Testis (tissue), 3 donors: ENCODE measurements around the gene GPR137. TPM values are rescaled to one million over a fixed set of nuclear protein-coding genes. Genes with fewer than 3 reads are reported as not detected.

Experiments
- DNase-seq: peaks from one replicate; pipeline ENCODE4 v3.0.0-alpha.2; 2019
- H3K27ac ChIP-seq, 2 donors: fragments of 200-600 bp; sonication (generic); one replicate each; pipeline ENCODE4 v1.5.1; 2019
- H3K27me3 ChIP-seq: fragments of 200-600 bp; sonication (generic); one replicate; pipeline ENCODE4 v1.5.1; 2019
- H3K36me3 ChIP-seq: fragments of 200-600 bp; sonication (generic); one replicate; pipeline ENCODE4 v1.5.1; 2017; ENCODE audit warnings: low read depth; ENCODE audit errors: missing control alignments
- H3K4me1 ChIP-seq: fragments of 200-600 bp; sonication (generic); one replicate; pipeline ENCODE4 v1.5.1; 2019
- H3K4me3 ChIP-seq, 2 donors: fragments of 200-600 bp; sonication (generic); one replicate each; pipeline ENCODE4 v1.5.1; 2017 to 2019
- H3K9me3 ChIP-seq: fragments of 200-600 bp; sonication (generic); one replicate; pipeline ENCODE4 v1.5.1; 2017
- POLR2A ChIP-seq: fragments of 450-650 bp; IDR thresholded peaks from one replicate; pipeline ENCODE4 v1.6.1; 2017; ENCODE audit warnings: antibody characterized with exemption, mild to moderate bottlenecking, moderate library complexity
- WGBS, 2 donors: methylation state at CpG; one replicate each; pipeline ENCODE4 v1.1.5; 2018; 5-methylcytosine and 5-hydroxymethylcytosine counted together
- intact Hi-C: fragments of 100-400 bp; cut with DNase I; formaldehyde crosslinking; loops from one replicate; pipeline ENCODE4 v1.15.1; 2023; ENCODE audit warnings: low total_unique reads
- polyA plus RNA-seq: library from polyadenylated mRNA; stranded (reverse); fragments of 350-450 nt; fragmentation: Illumina TruSeq; extraction: RNeasy Lipid Tissue Mini Kit (QIAGEN cat#74804); gene quantifications from one replicate; pipeline ENCODE4 v1.2.3, GENCODE V29; 2014; ENCODE audit warnings: low read depth, low replicate concordance; ENCODE audit not compliant: insufficient read depth
- total RNA-seq, 2 donors: library from RNA; depleted of rRNA; stranded (reverse); fragments of >200 nt; gene quantifications; one replicate each; pipeline ENCODE4 v1.2.3, GENCODE V29; 2016
- TF ChIP-seq, protein P1 (sequence below), 3 experiments: fragments of 450-650 bp in 2 of 3; fragments of 200-600 bp in 1 of 3; sonication (generic) in 1 of 3; IDR thresholded peaks; one replicate each; pipeline ENCODE4 v1.5.1; 2016 to 2019; ENCODE audit warnings: antibody characterized with exemption in 3 of 3, mild to moderate bottlenecking in 2 of 3, moderate library complexity in 1 of 3

GPR137 gene
- total and polyA plus RNA-seq, 3 donors from 2014 or later: 204 to 390 (median 230) TPM

DNA sequence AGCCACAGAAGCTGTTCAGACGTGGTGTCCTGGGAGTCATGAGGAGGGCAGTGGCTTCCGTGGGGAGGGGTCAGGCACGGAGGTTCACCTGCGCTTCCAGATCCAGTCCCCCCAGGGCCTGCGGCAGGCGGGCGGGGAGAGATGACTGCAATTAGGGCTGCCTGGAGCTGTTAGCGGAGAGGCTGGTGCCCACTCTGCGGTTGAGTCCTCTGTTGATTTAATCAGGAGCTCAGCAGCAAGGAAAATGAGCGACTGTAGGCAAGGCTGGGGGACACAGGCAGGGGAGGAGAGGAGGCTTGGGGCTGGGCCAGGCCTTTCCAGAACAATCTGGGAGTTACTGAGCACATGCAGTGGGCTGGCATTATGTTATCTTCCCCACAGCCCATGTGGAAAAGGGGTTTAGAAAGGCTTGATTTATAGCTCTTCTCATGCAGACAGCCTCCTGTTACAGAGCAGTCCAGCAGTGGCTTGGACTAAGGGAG, 21.2 kb upstream of the GPR137 start:
- WGBS, 2 donors: 74 to 90% methylated on average over 9 to 10 of the region's 10 CpGs
- Histone ChIP-seq H3K27ac (peak overlapping the region in 1 of 2 donors; percentile 26), H3K9me3 (no peaks in the 10 kb centered on the region), H3K36me3 (no peaks in the 10 kb centered on the region), H3K4me3 (no peak overlapping the region), H3K4me1 (peaks cover 30% of the 10 kb centered on the region), H3K27me3 (no peaks in the 10 kb centered on the region)
- peak; percentile 33 for DNase-seq
- TF ChIP-seq POLR2A: no peak
- TF ChIP-seq, protein P1, sequence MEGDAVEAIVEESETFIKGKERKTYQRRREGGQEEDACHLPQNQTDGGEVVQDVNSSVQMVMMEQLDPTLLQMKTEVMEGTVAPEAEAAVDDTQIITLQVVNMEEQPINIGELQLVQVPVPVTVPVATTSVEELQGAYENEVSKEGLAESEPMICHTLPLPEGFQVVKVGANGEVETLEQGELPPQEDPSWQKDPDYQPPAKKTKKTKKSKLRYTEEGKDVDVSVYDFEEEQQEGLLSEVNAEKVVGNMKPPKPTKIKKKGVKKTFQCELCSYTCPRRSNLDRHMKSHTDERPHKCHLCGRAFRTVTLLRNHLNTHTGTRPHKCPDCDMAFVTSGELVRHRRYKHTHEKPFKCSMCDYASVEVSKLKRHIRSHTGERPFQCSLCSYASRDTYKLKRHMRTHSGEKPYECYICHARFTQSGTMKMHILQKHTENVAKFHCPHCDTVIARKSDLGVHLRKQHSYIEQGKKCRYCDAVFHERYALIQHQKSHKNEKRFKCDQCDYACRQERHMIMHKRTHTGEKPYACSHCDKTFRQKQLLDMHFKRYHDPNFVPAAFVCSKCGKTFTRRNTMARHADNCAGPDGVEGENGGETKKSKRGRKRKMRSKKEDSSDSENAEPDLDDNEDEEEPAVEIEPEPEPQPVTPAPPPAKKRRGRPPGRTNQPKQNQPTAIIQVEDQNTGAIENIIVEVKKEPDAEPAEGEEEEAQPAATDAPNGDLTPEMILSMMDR (IDR thresholded peaks at IDR 0.05): no peak
- intact Hi-C loops: no loop called here

DNA sequence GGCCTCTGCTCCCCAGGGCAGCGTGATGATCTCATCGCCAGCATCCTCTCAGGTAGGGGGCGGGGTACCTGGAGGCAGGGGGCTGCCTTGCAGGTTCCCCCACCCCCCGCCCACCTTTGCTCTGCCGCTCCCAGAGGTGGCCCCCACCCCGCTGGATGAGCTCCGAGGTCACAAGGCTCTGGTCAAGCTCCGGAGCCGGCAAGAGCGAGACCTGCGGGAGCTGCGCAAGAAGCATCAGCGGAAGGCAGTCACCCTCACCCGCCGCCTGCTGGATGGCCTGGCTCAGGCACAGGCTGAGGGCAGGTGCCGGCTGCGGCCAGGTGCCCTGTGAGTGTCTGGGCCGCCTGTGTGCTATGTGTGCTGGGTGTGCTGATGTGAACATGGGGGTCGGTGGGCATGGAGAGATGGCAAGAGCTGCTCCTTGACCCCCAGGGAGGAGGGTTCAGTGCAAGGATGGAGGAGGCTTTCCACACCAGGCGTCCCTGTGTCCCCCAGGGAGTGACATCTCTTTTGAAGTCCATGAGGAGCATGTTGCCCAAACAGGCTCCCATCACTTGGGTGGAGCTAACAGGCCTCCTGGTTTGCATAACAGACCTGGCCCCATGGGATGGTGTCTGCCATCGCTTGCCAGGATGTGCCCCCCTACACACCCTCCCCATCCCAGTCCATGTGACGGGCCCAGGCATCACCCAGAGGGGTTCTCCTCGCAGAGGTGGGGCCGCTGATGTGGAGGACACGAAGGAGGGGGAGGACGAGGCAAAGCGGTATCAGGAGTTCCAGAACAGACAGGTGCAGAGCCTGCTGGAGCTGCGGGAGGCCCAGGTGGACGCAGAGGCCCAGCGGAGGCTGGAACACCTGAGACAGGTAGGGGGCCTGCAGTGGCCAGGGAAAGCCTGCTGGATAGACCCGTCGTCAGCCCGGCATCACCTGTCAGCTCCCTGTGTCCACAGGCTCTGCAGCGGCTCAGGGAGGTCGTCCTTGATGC, 20.2 kb upstream of the GPR137 start:
- intact Hi-C loops: no loop called here
- Histone ChIP-seq H3K27me3 (no peaks in the 10 kb centered on the region), H3K4me3 (no peak overlapping the region), H3K36me3 (no peaks in the 10 kb centered on the region), H3K9me3 (no peaks in the 10 kb centered on the region), H3K27ac (no peak overlapping the region), H3K4me1 (peaks cover 30% of the 10 kb centered on the region)
- TF ChIP-seq, protein P1 (IDR thresholded peaks at IDR 0.05): no peak
- no peak for TF ChIP-seq POLR2A
- WGBS, 2 donors: 89 to 93% methylated on average over 16 to 31 of the region's 35 CpGs
- DNase-seq: no peak

DNA sequence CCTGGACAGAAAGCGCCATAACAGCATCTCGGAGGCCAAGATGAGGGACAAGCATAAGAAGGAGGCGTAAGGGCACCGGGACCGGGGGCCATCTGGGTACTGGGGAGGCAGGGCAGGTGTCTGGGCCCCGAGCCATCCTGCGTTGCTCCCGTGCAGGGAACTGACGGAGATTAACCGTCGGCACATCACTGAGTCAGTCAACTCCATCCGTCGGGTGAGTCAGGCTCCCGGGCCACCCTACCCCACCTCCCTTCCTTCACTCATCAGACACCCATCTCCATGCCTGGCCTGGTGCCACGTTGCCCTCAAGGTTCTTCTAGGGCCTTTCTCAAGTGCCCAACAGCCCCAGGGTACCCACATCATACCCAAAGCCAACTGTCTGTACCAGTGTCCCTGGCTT, 19.3 kb upstream of the GPR137 start:
- no peaks in the 10 kb centered on the region for H3K27me3 ChIP-seq
- DNase-seq: no peak
- no peak overlapping the region for H3K4me3 ChIP-seq
- H3K36me3 ChIP-seq: no peaks in the 10 kb centered on the region
- 92 to 95% methylated on average over 15 of the region's 15 CpGs for WGBS, 2 donors
- intact Hi-C loops: no loop called here
- H3K27ac ChIP-seq: peak overlapping the region in 1 of 2 donors; percentile 69
- H3K4me1 ChIP-seq: peaks cover 31% of the 10 kb centered on the region
- TF ChIP-seq, protein P1 (IDR thresholded peaks at IDR 0.05): no peak
- no peak for TF ChIP-seq POLR2A
- no peaks in the 10 kb centered on the region for H3K9me3 ChIP-seq

DNA sequence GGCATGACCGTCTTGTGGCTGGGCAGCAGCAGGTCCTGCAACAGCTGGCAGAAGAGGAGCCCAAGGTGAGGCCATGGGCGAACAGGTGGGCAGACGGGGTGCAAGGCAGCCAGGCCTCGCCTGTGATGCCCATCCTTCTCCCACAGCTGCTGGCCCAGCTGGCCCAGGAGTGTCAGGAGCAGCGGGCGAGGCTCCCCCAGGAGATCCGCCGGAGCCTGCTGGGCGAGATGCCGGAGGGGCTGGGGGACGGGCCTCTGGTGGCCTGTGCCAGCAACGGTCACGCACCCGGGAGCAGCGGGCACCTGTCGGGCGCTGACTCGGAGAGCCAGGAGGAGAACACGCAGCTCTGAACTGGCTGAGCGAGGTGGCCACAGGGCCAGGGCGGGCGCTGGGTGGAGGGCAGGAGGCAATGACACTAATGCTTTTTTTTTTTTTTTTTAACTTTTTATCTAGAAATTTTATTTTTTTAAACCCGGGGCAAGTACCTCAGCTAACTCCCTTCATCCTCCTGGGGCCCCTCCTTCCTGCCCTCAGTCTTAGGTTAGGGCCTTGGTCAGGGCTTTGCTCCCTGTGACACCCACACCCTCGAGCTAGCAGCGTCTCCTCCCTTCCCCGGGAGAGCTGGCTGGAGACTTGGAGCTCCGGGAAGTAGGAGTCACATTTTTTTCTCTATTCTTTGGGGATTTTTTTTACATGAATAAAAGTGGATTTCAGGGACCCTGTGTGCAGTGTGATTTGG, 18.3 kb upstream of the GPR137 start:
- H3K27ac ChIP-seq: peak overlapping the region; percentile 86 to 94
- no peaks in the 10 kb centered on the region for H3K27me3 ChIP-seq
- 53 to 62% methylated on average over 24 to 27 of the region's 27 CpGs for WGBS, 2 donors
- no peaks in the 10 kb centered on the region for H3K9me3 ChIP-seq
- H3K4me1 ChIP-seq: peaks cover 41% of the 10 kb centered on the region
- intact Hi-C loops: no loop called here
- DNase-seq: peak; percentile 64
- H3K36me3 ChIP-seq: no peaks in the 10 kb centered on the region
- no peak overlapping the region for H3K4me3 ChIP-seq
- no peak for TF ChIP-seq POLR2A
- TF ChIP-seq, protein P1 (IDR thresholded peaks at IDR 0.05): no peak
